Measurements from ENCODE around the gene FER.
"Not testable (repeated sequence)": the region's sequence is repeated elsewhere in the genome, so short reads cannot be mapped to it uniquely, and the experiment has no call there.

Gene FER

DNA sequence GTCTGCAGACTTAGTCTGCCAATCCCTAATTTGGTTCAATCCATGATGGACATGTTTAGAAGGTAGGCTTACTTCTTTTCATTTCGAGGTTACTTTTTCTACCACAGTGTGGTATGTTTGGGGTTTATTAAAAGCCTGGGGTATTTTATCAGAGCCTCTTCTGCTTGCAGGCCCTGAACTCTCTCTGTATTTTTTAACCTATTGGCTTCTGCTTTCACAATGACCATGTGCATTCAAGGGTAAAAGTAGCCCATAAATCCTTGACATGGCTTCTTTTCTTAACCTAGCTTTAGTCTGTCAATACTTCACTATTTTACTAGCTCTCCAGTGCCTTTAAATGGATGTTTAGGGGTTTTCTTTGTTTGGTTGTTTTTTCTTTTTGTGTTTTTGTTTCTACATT lies 286.6 kb downstream of the FER start:
- Mint-ChIP-seq H3K9me3 (no peaks in the 10 kb centered on the region), H3K27me3 (ENCODE audit: low read depth, poor library complexity) (no peaks in the 10 kb centered on the region)

DNA sequence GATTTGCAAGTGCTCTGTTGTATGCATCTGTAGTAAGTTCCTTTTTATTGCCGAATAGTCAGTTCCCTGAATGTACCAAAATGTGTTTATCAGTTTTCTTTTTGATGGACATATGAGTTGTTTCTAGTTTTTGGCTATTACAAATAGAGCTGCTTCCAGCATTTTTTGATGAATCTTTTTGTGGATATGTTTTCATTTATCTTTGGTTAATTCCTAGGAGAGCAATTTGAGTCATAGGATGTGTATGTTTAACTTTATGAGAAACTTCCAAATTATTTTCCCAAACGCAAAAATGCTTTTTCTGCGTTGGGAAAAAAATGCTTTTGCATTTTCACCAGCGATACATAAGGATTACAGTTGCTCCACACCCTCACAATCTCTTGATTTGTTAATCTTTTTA lies 287.7 kb downstream of the FER start:
- peaks cover 15% of the 10 kb centered on the region for H3K4me1 Mint-ChIP-seq
- no peaks in the 10 kb centered on the region for H3K9me3 Mint-ChIP-seq
- H3K36me3 Mint-ChIP-seq (ENCODE audit: low read depth) = no peaks in the 10 kb centered on the region
- no peak for DNase-seq
- no peaks in the 10 kb centered on the region for H3K27me3 Mint-ChIP-seq (ENCODE audit: low read depth, poor library complexity)
- no peak overlapping the region for H3K4me3 Mint-ChIP-seq
- H3K27ac Mint-ChIP-seq = no peak overlapping the region
- TF ChIP-seq, protein P1, sequence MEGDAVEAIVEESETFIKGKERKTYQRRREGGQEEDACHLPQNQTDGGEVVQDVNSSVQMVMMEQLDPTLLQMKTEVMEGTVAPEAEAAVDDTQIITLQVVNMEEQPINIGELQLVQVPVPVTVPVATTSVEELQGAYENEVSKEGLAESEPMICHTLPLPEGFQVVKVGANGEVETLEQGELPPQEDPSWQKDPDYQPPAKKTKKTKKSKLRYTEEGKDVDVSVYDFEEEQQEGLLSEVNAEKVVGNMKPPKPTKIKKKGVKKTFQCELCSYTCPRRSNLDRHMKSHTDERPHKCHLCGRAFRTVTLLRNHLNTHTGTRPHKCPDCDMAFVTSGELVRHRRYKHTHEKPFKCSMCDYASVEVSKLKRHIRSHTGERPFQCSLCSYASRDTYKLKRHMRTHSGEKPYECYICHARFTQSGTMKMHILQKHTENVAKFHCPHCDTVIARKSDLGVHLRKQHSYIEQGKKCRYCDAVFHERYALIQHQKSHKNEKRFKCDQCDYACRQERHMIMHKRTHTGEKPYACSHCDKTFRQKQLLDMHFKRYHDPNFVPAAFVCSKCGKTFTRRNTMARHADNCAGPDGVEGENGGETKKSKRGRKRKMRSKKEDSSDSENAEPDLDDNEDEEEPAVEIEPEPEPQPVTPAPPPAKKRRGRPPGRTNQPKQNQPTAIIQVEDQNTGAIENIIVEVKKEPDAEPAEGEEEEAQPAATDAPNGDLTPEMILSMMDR (IDR thresholded peaks at IDR 0.05) = no peak

More for the DNA sequence above, 286.6 kb downstream of the FER start:
- peak; percentile 5 for DNase-seq
- H3K4me3 Mint-ChIP-seq = no peak overlapping the region
- peak overlapping the region; percentile 89 for H3K27ac Mint-ChIP-seq
- TF ChIP-seq, protein P1 (IDR thresholded peaks at IDR 0.05) = no peak
- no peaks in the 10 kb centered on the region for H3K36me3 Mint-ChIP-seq (ENCODE audit: low read depth)
- H3K4me1 Mint-ChIP-seq = peaks cover 15% of the 10 kb centered on the region

DNA sequence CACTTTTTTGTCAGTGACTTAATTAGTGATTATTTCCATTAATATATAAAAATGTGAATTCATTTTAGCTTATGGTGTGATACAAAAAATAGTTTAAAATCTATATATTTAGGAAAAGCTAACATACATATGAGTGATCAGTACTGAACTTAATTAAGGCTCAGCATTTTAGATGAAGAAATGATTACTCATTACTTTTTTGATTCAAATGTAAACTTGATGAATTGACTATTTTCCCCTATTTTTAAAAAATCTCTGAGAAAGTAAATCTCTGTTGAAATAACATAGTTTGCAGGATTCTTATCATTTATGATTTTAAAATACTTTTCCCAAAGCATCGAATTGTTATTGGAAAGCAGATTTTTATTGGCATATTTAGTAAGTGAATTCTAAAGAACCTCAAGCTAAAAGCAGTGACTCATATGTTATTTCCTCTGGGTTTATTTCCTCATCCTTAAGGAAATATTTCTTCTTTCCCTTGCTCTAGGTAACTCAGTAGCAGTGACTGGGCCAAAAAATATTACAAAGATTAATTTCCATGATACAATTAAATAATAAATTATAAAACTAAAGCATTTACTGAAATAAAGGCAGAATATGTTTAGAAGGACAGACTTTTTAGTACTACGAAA lies 290.6 kb downstream of the FER start:
- H3K4me1 Mint-ChIP-seq = peaks cover 15% of the 10 kb centered on the region
- H3K9me3 Mint-ChIP-seq = no peaks in the 10 kb centered on the region
- no peaks in the 10 kb centered on the region for H3K36me3 Mint-ChIP-seq (ENCODE audit: low read depth)
- TF ChIP-seq, protein P1 (IDR thresholded peaks at IDR 0.05) = no peak
- no peak overlapping the region for H3K27ac Mint-ChIP-seq
- H3K27me3 Mint-ChIP-seq (ENCODE audit: low read depth, poor library complexity) = no peaks in the 10 kb centered on the region
- no peak for DNase-seq
- no peak overlapping the region for H3K4me3 Mint-ChIP-seq

DNA sequence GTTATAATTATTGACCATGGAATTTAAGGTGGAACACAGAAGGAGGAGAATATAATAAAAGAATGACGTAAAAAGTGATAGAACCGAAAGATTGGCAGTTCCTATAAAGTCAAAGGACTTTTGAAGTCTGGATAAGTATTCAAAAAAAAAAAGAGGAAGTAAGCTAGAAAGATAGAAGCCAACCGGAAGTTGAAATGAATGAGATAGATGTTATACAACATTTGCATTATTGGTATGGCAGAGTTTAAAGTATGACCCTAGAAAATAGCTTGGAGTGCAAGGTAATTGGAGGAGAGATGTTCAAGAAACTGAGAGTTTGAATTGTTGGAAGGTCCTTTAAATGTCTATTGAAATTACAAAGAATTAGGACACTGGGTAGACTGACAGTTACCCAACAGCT lies 293.6 kb downstream of the FER start:
- Mint-ChIP-seq H3K27me3 (ENCODE audit: low read depth, poor library complexity) (no peaks in the 10 kb centered on the region), H3K4me3 (no peak overlapping the region), H3K36me3 (ENCODE audit: low read depth) (no peaks in the 10 kb centered on the region), H3K9me3 (no peaks in the 10 kb centered on the region), H3K27ac (no peak overlapping the region), H3K4me1 (no peaks in the 10 kb centered on the region)
- TF ChIP-seq, protein P1 (IDR thresholded peaks at IDR 0.05) = no peak
- no peak for DNase-seq

DNA sequence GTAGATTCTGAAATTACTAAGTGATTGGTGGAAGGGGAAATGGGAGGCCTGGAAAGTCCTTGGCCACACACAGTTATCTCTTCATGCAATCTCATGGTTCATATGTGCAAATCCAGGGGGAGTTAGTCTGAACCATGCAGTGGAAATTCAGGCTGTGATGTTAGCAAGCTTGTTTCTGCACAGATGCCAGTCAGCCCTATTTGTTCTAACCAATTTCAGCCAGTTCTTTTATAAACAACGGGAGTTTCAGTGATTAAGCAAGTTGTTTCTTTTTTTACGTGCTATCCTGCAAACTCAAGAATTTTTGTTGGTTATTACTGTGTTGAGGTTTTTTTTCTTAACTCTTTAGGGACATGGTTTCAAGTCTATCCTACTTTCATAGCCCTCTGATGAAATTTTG lies 298.0 kb downstream of the FER start:
- H3K4me1 Mint-ChIP-seq = no peaks in the 10 kb centered on the region
- no peak overlapping the region for H3K27ac Mint-ChIP-seq

DNA sequence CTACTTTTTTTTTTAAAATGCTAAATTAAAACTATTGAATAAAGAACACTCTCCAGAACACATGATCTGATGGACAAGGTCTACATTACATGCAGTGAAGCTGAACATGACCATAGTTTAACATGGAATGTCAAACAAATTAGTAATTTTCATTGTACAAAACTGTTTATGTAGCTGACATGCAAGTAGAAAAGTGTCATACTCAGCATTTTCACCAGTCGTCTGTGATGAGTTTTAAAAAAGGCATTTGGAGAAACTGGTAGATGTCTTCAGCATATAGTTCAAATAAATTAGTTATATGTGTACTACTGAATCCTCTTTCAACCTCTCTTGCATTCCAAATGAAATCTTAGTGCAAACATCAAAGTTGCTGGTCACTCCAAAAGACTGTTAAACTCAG lies 301.9 kb downstream of the FER start:
- Mint-ChIP-seq H3K27ac (no peak overlapping the region), H3K36me3 (ENCODE audit: low read depth) (peaks cover 19% of the 10 kb centered on the region), H3K27me3 (ENCODE audit: low read depth, poor library complexity) (no peaks in the 10 kb centered on the region), H3K4me1 (no peaks in the 10 kb centered on the region), H3K4me3 (no peak overlapping the region), H3K9me3 (no peaks in the 10 kb centered on the region)
- TF ChIP-seq, protein P1 (IDR thresholded peaks at IDR 0.05) = no peak
- no peak for DNase-seq

More for the DNA sequence above, 298.0 kb downstream of the FER start:
- no peak for DNase-seq
- TF ChIP-seq, protein P1 (IDR thresholded peaks at IDR 0.05) = no peak
- Mint-ChIP-seq H3K4me3 (no peak overlapping the region), H3K36me3 (ENCODE audit: low read depth) (no peaks in the 10 kb centered on the region), H3K9me3 (no peaks in the 10 kb centered on the region), H3K27me3 (ENCODE audit: low read depth, poor library complexity) (no peaks in the 10 kb centered on the region)

DNA sequence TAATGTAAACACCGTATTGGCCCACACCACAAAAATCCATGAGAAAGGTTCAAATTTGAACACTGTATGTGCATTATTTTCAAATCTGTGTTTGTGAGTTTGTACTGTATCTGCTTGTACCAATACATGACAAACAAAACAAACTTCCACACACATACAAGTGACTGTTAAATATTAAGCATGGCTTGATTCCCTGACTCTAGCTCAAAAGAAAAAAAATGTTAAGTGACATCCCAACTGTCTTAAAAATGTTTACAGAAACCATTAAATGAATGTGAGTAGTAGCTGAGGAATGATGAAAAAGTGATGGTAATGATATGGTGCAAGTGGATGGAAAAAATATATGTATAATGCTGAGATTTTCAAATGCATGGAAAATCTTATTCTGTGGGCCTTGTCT lies 302.6 kb downstream of the FER start:
- not testable (repeated sequence) for H3K9me3 Mint-ChIP-seq; H3K4me1 Mint-ChIP-seq; H3K4me3 Mint-ChIP-seq; H3K27me3 Mint-ChIP-seq (ENCODE audit: low read depth, poor library complexity); DNase-seq
- H3K36me3 Mint-ChIP-seq (ENCODE audit: low read depth) = peaks cover 23% of the 10 kb centered on the region
- H3K27ac Mint-ChIP-seq = peak overlapping the region; percentile 54

DNA sequence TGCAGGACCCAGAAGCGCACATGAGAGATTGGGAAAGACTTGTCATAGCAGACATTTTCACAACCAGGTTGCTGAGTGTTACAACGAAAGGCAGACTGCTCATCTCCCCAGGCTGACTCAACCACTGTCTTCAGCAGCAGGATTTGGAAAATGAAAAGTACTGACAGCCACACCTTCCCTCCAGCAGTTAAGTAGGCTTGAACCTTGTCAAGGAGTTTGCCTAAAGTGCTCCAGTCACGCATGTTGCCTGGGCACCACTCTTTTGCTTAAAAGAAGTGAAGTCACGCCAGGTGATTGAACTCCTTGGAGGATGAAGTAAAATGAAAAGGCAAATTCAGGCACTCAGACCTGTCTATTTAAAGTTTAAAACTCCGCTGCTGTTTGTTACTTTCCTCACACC lies 304.5 kb downstream of the FER start:
- not testable (repeated sequence) for H3K27ac Mint-ChIP-seq; H3K27me3 Mint-ChIP-seq (ENCODE audit: low read depth, poor library complexity); H3K9me3 Mint-ChIP-seq; H3K4me1 Mint-ChIP-seq; DNase-seq; H3K4me3 Mint-ChIP-seq
- peaks cover 23% of the 10 kb centered on the region for H3K36me3 Mint-ChIP-seq (ENCODE audit: low read depth)

Measured in nephron progenitor cell (in vitro differentiated cells).